Kidney (tissue), 14 donors: Measurements from ENCODE around the gene NOL4L. TPM values are rescaled to one million over a fixed set of nuclear protein-coding genes. Genes with fewer than 3 reads are reported as not detected.

ENCODE experiments used
- DNase-seq, 5 donors: peaks; one replicate each; pipeline ENCODE4 v3.0.0-alpha.2; 2013 to 2020
- FAIRE-seq: peaks from 2 replicates; lab custom pipeline; 2012; peaks lifted over from hg19 to GRCh38; lab: Jason Lieb, UNC
- H3K27ac ChIP-seq, 2 donors: one replicate each; pipeline ENCODE4 v1.7.0; 2013; ENCODE audit warnings: low read depth in 2 of 2, low read length in 2 of 2, inconsistent platforms in 1 of 2
- H3K27me3 ChIP-seq: one replicate; pipeline ENCODE4 v1.7.1; 2013; ENCODE audit warnings: low read length, inconsistent platforms; ENCODE audit not compliant: control insufficient read depth, insufficient read depth
- H3K36me3 ChIP-seq, 3 donors: one replicate each; pipeline versions ENCODE4 v1.7.0 to v1.7.1; 2013; ENCODE audit warnings: low read length in 3 of 3, control low read depth in 1 of 3, inconsistent platforms in 1 of 3; ENCODE audit not compliant: insufficient read depth in 3 of 3, control insufficient read depth in 2 of 3
- H3K4me1 ChIP-seq, 3 donors: one replicate each; pipeline versions ENCODE4 v1.7.0 to v1.7.1; 2013; ENCODE audit warnings: low read length in 3 of 3, inconsistent platforms in 1 of 3, low read depth in 1 of 3; ENCODE audit not compliant: control insufficient read depth in 2 of 3, insufficient read depth in 2 of 3
- H3K4me3 ChIP-seq, 3 donors: one replicate each; pipeline versions ENCODE4 v1.7.0 to v1.8.1; 2013; ENCODE audit warnings: low read length in 3 of 3, control low read depth in 1 of 3, inconsistent platforms in 1 of 3
- H3K9ac ChIP-seq, 3 donors: one replicate each; pipeline versions ENCODE4 v1.7.0 to v1.7.1; 2013; ENCODE audit warnings: low read length in 3 of 3, control low read depth in 1 of 3, inconsistent platforms in 1 of 3
- H3K9me3 ChIP-seq, 3 donors: one replicate each; pipeline versions ENCODE4 v1.7.0 to v1.7.1; 2013; ENCODE audit warnings: low read length in 3 of 3, control low read depth in 1 of 3, inconsistent platforms in 1 of 3; ENCODE audit not compliant: control insufficient read depth in 2 of 3, insufficient read depth in 1 of 3
- CTCF ChIP-seq: IDR thresholded peaks from 3 replicates; pipeline ENCODE4 v1.5.1; 2012; ENCODE audit warnings: mild to moderate bottlenecking, moderate library complexity, borderline replicate concordance; ENCODE audit not compliant: insufficient read depth; ENCODE audit errors: extremely low read depth
- intact Hi-C: fragments of 100-400 bp; cut with DNase I; formaldehyde crosslinking; loops from one replicate; pipeline ENCODE4 v1.11.1; 2022
- polyA plus RNA-seq: library from polyadenylated mRNA; stranded (reverse); fragments of 350-450 nt; fragmentation: Illumina TruSeq; extraction: RNeasy Lipid Tissue Mini Kit (QIAGEN cat#74804); gene quantifications from one replicate; pipeline ENCODE4 v1.2.3, GENCODE V29; 2014; ENCODE audit warnings: low read depth, low replicate concordance; ENCODE audit not compliant: insufficient read depth
- total RNA-seq: library from RNA; stranded (reverse); fragmentation: NEBNext Ultra II Directional; extraction: Animal tissue kit (Norgen Biotek cat#: 25700); gene quantifications from one replicate; pipeline ENCODE4 v1.2.1, GENCODE V29; 2021
- donor health status: control.
- donor health status: control.
- donor health status: control.
- donor health status: control.
- donor health status: control.
- donor health status: DM: yes; HTN: yes; CAD: no.
- donor health status: Normal renal cell carcinoma (clear cell type).

The NOL4L gene
- total and polyA plus RNA-seq, 2 donors from 2014 or later, result 14.1 to 19.4 TPM

GRCh38 chr20:32437391-32438074 lies 147.6 kb downstream of the NOL4L start:
- FAIRE-seq (no peak), DNase-seq (peak in 1 of 5 donors; percentile 31)
- Histone ChIP-seq H3K36me3 (peaks cover 9 to 49% (median 46%) of the 10 kb centered on the region in 3 donors), H3K27me3 (no peaks in the 10 kb centered on the region), H3K4me3 (no peak overlapping the region), H3K9me3 (no peaks in the 10 kb centered on the region), H3K27ac (no peak overlapping the region), H3K4me1 (peaks cover 0 to 12% (median 7%) of the 10 kb centered on the region in 3 donors), H3K9ac (no peak overlapping the region)
- TF ChIP-seq CTCF, result no peak
- intact Hi-C loops, result no loop called here

GRCh38 chr20:32436968-32437367 lies 148.2 kb downstream of the NOL4L start:
- TF ChIP-seq CTCF, result no peak

GRCh38 chr20:32436142-32436861 lies 148.8 kb downstream of the NOL4L start:
- H3K36me3 ChIP-seq, result peaks cover 12 to 62% (median 55%) of the 10 kb centered on the region in 3 donors
- peaks cover 0 to 12% (median 7%) of the 10 kb centered on the region in 3 donors for H3K4me1 ChIP-seq
- no peak overlapping the region for H3K9ac ChIP-seq
- no peaks in the 10 kb centered on the region for H3K9me3 ChIP-seq
- no peaks in the 10 kb centered on the region for H3K27me3 ChIP-seq
- FAIRE-seq, result no peak
- DNase-seq, result no peak
- TF ChIP-seq CTCF, result no peak
- intact Hi-C loops, result no loop called here
- no peak overlapping the region for H3K4me3 ChIP-seq
- no peak overlapping the region for H3K27ac ChIP-seq

More at GRCh38 chr20:32436968-32437367, 148.2 kb downstream of the NOL4L start:
- DNase-seq, result no peak
- FAIRE-seq, result no peak
- Histone ChIP-seq H3K9ac (no peak overlapping the region), H3K27me3 (no peaks in the 10 kb centered on the region), H3K9me3 (no peaks in the 10 kb centered on the region), H3K4me1 (peaks cover 0 to 12% (median 7%) of the 10 kb centered on the region in 3 donors), H3K36me3 (peaks cover 9 to 55% (median 49%) of the 10 kb centered on the region in 3 donors), H3K27ac (no peak overlapping the region), H3K4me3 (no peak overlapping the region)
- intact Hi-C loops, result no loop called here
